Suprapubic skin (tissue), 4 donors: ENCODE data around the gene NBAS. TPM values are rescaled to one million over a fixed set of nuclear protein-coding genes. Genes with fewer than 3 reads are reported as not detected.
"Not testable (repeated sequence)": the region's sequence is repeated elsewhere in the genome, so short reads cannot be mapped to it uniquely, and the experiment has no call there.

Experiments used
- DNase-seq, 2 donors: peaks; one replicate each; pipeline ENCODE4 v3.0.0-alpha.2; 2019; ENCODE audit warnings: low spot score in 2 of 2
- H3K27ac ChIP-seq: fragments of 200-600 bp; sonication (generic); one replicate; pipeline ENCODE4 v1.5.1; 2019
- H3K27me3 ChIP-seq: fragments of 200-600 bp; sonication (generic); one replicate; pipeline ENCODE4 v1.5.1; 2019
- H3K36me3 ChIP-seq: fragments of 200-600 bp; sonication (generic); one replicate; pipeline ENCODE4 v1.5.1; 2019
- H3K4me1 ChIP-seq: fragments of 200-600 bp; sonication (generic); one replicate; pipeline ENCODE4 v1.5.1; 2019
- H3K4me3 ChIP-seq: fragments of 200-600 bp; sonication (generic); one replicate; pipeline ENCODE4 v1.5.1; 2019; ENCODE audit warnings: mild to moderate bottlenecking
- H3K9me3 ChIP-seq: fragments of 200-600 bp; sonication (generic); one replicate; pipeline ENCODE4 v1.5.1; 2019
- CTCF ChIP-seq, 2 donors: fragments of 200-600 bp in 1 of 2; fragments of 450-650 bp in 1 of 2; sonication (generic) in 1 of 2; IDR thresholded peaks; one replicate each; pipeline ENCODE4 v1.5.1; 2016 to 2019; ENCODE audit warnings: antibody characterized with exemption in 2 of 2, mild to moderate bottlenecking in 1 of 2, moderate library complexity in 1 of 2
- EP300 ChIP-seq: sonication (generic); formaldehyde crosslinking; IDR thresholded peaks from one replicate; pipeline ENCODE4 v1.6.1; 2017; ENCODE audit warnings: antibody characterized with exemption
- POLR2A ChIP-seq, 2 donors: fragments of 450-650 bp; IDR thresholded peaks; one replicate each; pipeline ENCODE4 v1.6.1; 2017; ENCODE audit warnings: antibody characterized with exemption in 2 of 2, mild to moderate bottlenecking in 2 of 2, moderate library complexity in 2 of 2
- POLR2AphosphoS5 ChIP-seq, 3 donors: sonication (generic); formaldehyde crosslinking; IDR thresholded peaks; one replicate each; pipeline ENCODE4 v1.6.1; 2017; ENCODE audit warnings: antibody characterized with exemption in 3 of 3
- WGBS: methylation state at CpG from one replicate; pipeline ENCODE4 v1.1.5; 2018; 5-methylcytosine and 5-hydroxymethylcytosine counted together
- total RNA-seq, 4 donors: library from RNA; depleted of rRNA; stranded (reverse); fragments of >200 nt; gene quantifications; one replicate each; pipeline ENCODE4 v1.1.0, GENCODE V29; 2016

The NBAS gene
- total RNA-seq, 4 donors from 2014 or later: 44.4 to 48.4 (median 45.6) TPM

- DNase-seq: no peak
- WGBS: 97% methylated on average over 3 of the region's 3 CpGs
- no peaks in the 10 kb centered on the region for H3K9me3 ChIP-seq
- TF ChIP-seq POLR2AphosphoS5 (IDR thresholded peaks at IDR 0.05): no peak
- no peak for TF ChIP-seq POLR2A (IDR thresholded peaks at IDR 0.05)
- no peak for TF ChIP-seq EP300
- no peak for TF ChIP-seq CTCF (IDR thresholded peaks at IDR 0.05)
- peaks cover 36% of the 10 kb centered on the region for H3K36me3 ChIP-seq
- H3K4me3 ChIP-seq: no peak overlapping the region
- no peak overlapping the region for H3K27ac ChIP-seq
- no peaks in the 10 kb centered on the region for H3K27me3 ChIP-seq
- peaks cover 3% of the 10 kb centered on the region for H3K4me1 ChIP-seq
Observed at GRCh38 chr2:15510131-15510530, 51.0 kb downstream of the NBAS start.

GRCh38 chr2:15507697-15508096 is 53.4 kb downstream of the NBAS start:
- DNase-seq: no peak
- TF ChIP-seq POLR2A (IDR thresholded peaks at IDR 0.05) (no peak), EP300 (no peak), POLR2AphosphoS5 (IDR thresholded peaks at IDR 0.05) (no peak), CTCF (IDR thresholded peaks at IDR 0.05) (no peak)
- H3K9me3 ChIP-seq: no peaks in the 10 kb centered on the region
- WGBS: 94% methylated on average over 3 of the region's 3 CpGs
- H3K4me1 ChIP-seq: no peaks in the 10 kb centered on the region
- no peaks in the 10 kb centered on the region for H3K27me3 ChIP-seq
- H3K27ac ChIP-seq: no peak overlapping the region
- H3K4me3 ChIP-seq: no peak overlapping the region
- H3K36me3 ChIP-seq: peaks cover 35% of the 10 kb centered on the region

GRCh38 chr2:15507061-15507460 is 54.1 kb downstream of the NBAS start:
- Histone ChIP-seq H3K4me3 (no peak overlapping the region), H3K36me3 (peaks cover 29% of the 10 kb centered on the region), H3K9me3 (no peaks in the 10 kb centered on the region), H3K27ac (no peak overlapping the region), H3K27me3 (no peaks in the 10 kb centered on the region), H3K4me1 (no peaks in the 10 kb centered on the region)
- no peak for DNase-seq
- WGBS: 85% methylated on average over 1 of the region's 1 CpG
- TF ChIP-seq EP300 (no peak), POLR2AphosphoS5 (IDR thresholded peaks at IDR 0.05) (no peak), POLR2A (IDR thresholded peaks at IDR 0.05) (no peak), CTCF (IDR thresholded peaks at IDR 0.05) (no peak)

- Histone ChIP-seq H3K9me3 (no peaks in the 10 kb centered on the region), H3K27me3 (no peaks in the 10 kb centered on the region), H3K4me3 (no peak overlapping the region), H3K4me1 (no peaks in the 10 kb centered on the region), H3K36me3 (peaks cover 33% of the 10 kb centered on the region), H3K27ac (no peak overlapping the region)
- WGBS: 74% methylated on average over 2 of the region's 2 CpGs
- TF ChIP-seq POLR2AphosphoS5 (IDR thresholded peaks at IDR 0.05): no peak
- no peak for TF ChIP-seq CTCF (IDR thresholded peaks at IDR 0.05)
- no peak for TF ChIP-seq EP300
- no peak for TF ChIP-seq POLR2A (IDR thresholded peaks at IDR 0.05)
- no peak for DNase-seq
Observed at GRCh38 chr2:15506229-15506819, 54.8 kb downstream of the NBAS start.

- 87% methylated on average over 3 of the region's 3 CpGs for WGBS
- Histone ChIP-seq H3K9me3 (no peaks in the 10 kb centered on the region), H3K27me3 (no peaks in the 10 kb centered on the region), H3K27ac (no peak overlapping the region), H3K4me3 (no peak overlapping the region), H3K4me1 (no peaks in the 10 kb centered on the region), H3K36me3 (peaks cover 27% of the 10 kb centered on the region)
- no peak for DNase-seq
- TF ChIP-seq POLR2AphosphoS5 (IDR thresholded peaks at IDR 0.05): no peak
Observed at GRCh38 chr2:15504882-15505663, 56.1 kb downstream of the NBAS start.

- H3K9me3 ChIP-seq, DNase-seq, H3K4me3 ChIP-seq, H3K27me3 ChIP-seq, H3K27ac ChIP-seq, H3K4me1 ChIP-seq: not testable (repeated sequence)
- WGBS: 100% methylated on average over 1 of the region's 1 CpG
- H3K36me3 ChIP-seq: peaks cover 16% of the 10 kb centered on the region
Observed at GRCh38 chr2:15499251-15499650, 61.9 kb downstream of the NBAS start.
